OCI-M2 (cell line): ENCODE measurements around the gene EPHA8.

Experiments
- DNase-seq: peaks from one replicate; lab custom pipeline; 2025; ENCODE audit not compliant: unreplicated experiment; lab: John Stamatoyannopoulos, UW

EPHA8 gene

GRCh38 chr1:22641247-22641646, 78.0 kb downstream of the EPHA8 start:
- no peak for DNase-seq

DNA sequence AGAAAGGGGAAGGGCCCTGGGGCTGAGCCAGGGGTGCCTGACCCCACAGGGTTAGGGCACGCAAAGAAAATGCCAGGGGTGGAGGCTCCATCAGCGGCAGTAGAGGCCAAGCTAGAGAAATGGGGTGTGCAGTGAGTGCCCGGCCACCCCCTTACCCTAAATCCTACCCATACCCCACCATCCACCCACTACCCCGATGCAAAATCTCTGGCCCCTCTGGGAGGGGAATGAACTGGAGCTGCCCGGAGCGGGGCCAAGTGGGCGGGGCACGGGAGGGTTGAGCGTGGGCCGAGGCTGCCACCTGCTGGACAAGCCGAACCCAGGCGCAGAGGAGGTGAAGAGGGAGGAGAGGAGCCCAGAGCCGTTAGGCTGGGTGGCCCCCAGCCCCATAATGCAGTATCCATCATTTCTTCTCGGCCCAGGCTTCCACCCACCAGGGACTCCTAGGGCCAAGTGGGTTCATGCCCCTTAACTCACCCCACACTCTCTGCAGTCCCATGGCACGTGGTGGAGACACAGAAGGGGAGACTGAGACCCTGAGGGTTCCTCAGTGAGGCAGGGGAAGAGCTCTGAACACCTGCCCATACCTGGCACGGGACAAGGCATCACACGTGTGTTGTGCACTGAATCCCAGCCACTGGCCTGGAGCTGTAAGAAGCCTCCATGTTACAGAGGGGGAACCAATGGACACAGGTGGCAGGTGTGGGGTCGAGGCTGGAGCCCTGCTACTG, 78.8 kb downstream of the EPHA8 start:
- no peak for DNase-seq

GRCh38 chr1:22643381-22643780, 80.1 kb downstream of the EPHA8 start, which contains the start of gene C1QC:
TSS of gene C1QC (plus strand) at chr1:22643633. CDS start at chr1:22644024, 391 bp downstream.
- no peak for DNase-seq

- no peak for DNase-seq
Measured at GRCh38 chr1:22643928-22644327, 80.6 kb downstream of the EPHA8 start.

GRCh38 chr1:22645931-22646330, 82.6 kb downstream of the EPHA8 start:
- DNase-seq, result no peak

- no peak for DNase-seq
Measured at GRCh38 chr1:22646384-22646783, 83.1 kb downstream of the EPHA8 start.

DNA sequence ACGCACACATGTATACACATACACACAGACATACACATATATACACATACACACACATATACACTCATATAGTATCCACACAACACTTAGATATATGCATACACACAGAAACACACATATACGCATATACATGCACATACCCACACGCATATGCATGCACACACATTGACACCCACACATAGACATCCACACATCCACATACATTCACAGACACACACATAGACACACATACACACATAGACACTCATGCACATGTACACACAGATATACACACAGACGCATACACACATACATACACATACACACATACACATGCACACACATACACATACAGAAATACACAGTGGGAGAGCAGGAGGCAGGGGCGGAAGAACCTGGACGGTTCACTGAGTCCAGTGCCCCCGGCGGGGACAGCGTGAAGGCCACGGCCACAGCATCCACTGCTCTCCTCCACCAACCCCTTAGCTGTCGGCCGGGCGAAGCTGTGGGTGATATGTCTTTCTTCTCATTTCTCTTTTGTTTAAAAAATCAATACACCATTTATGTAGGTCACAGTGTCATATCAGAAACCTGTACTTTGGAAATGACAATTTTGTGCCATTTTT, 86.9 kb downstream of the EPHA8 start:
- DNase-seq, result no peak

DNA sequence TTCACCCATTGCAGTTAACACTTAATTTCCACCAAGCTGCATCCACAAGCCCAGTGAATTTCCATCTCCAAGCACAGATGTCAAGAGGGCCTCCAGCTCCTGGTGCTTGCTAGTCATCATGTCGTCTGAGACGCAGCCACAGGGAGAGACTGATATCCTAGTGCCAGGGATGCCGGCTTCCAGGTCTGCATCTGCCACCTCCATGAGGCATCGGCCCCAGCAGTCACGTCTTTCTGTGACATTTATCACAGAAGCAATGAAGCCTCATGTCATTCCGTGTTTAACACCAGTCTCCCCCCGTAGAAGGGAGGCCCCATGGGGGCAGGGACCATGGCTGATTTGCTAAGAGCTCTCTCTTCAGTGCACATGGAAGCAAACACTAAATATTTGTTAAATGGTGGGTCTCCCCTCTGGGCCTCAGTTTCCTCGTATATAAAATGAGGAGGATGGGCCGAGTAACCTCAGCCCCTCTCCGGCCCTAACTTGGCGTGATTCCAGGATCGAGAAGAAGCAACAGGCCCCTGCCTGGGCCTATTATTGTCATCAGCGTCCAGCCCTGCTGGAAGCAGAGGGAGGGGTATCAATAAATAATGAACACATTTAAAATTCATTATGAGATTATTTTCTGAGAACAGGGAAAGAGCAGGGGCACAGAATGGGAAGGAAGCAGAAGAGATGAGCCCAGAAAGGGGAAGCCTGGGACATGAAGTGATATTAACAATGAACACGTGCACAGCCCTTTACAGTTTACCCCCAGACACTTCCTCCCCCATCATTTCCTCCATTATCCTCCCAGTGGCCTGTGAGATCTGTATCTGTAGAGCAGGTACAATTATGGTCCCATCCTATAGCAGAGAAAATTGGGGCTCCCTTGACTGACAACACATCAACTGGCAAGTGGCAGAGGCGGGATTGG, 88.9 kb downstream of the EPHA8 start:
- no peak for DNase-seq

- no peak for DNase-seq
Measured at GRCh38 chr1:22652881-22653316, 89.6 kb downstream of the EPHA8 start, which contains the start of gene C1QB. TSS of gene C1QB (plus strand) at chr1:22653236. CDS start at chr1:22659463, 6,227 bp downstream.
